NT2/D1 (cell line): ENCODE results near the gene TOMM20.

Experiments used
- DNase-seq: peaks from one replicate; pipeline ENCODE4 v3.0.0-alpha.2; 2011; ENCODE audit warnings: low read depth, low spot score
- H3K27me3 ChIP-seq: 2 replicates; pipeline ENCODE4 v1.6.0; 2011; ENCODE audit warnings: mild to moderate bottlenecking; ENCODE audit not compliant: insufficient read length, insufficient read depth
- H3K36me3 ChIP-seq: 2 replicates; pipeline ENCODE4 v1.6.1; 2011; ENCODE audit warnings: mild to moderate bottlenecking, low read length, mixed read lengths; ENCODE audit not compliant: insufficient read depth, insufficient read length
- H3K4me1 ChIP-seq: 2 replicates; pipeline ENCODE4 v1.5.1; 2011; ENCODE audit not compliant: insufficient read depth, insufficient read length
- H3K4me3 ChIP-seq: 2 replicates; pipeline ENCODE4 v1.5.1; 2011; ENCODE audit warnings: low read depth; ENCODE audit not compliant: insufficient read length
- H3K9ac ChIP-seq: 2 replicates; pipeline ENCODE4 v1.6.0; 2011; ENCODE audit warnings: low read depth; ENCODE audit not compliant: insufficient read length
- H3K9me3 ChIP-seq: 2 replicates; pipeline ENCODE4 v1.5.1; 2011; ENCODE audit warnings: mild to moderate bottlenecking, low read length; ENCODE audit not compliant: insufficient read depth
- SUZ12 ChIP-seq: IDR thresholded peaks from 2 replicates; pipeline ENCODE4 v1.6.1; 2011; ENCODE audit not compliant: insufficient read length, insufficient read depth; ENCODE audit errors: extremely low read depth
- YY1 ChIP-seq: IDR thresholded peaks from 2 replicates; pipeline ENCODE4 v1.6.1; 2011; ENCODE audit not compliant: insufficient read length, insufficient read depth
- ZNF274 ChIP-seq: IDR thresholded peaks from 2 replicates; pipeline ENCODE4 v1.6.1; 2011; ENCODE audit warnings: mild to moderate bottlenecking, low read depth, low read length

Gene TOMM20

GRCh38 chr1:235128456-235129328 is at the start of gene TOMM20:
TSS of gene TOMM20 (minus strand) at chr1:235128837. CDS start at chr1:235128715, 122 bp downstream.
- peak within 1 kb of the TSS; percentile 99 for H3K4me3 ChIP-seq
- H3K36me3 ChIP-seq = peaks cover 68% of the 10 kb centered on the region
- DNase-seq = peak; percentile 99

DNA sequence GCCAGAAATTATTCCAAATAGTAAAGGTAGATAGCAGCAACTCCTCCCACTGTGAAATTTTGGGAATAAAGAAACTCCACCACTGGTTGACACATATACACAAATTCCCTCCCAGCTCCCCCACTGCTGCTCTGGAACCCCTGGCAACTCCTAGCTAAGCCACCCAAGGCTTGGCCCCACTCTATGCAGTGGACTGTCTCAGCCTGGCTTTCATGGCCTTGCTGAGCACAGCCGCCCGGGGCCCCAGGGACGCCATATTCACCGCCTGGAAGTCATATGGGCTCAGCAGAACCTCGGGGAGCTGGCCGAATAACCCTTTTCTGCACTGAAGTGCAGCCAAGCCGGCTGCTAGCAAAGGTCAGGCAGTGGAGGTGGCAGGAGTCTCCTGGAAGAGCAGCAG is 47.8 kb upstream of the TOMM20 start:
- H3K9me3 ChIP-seq = no peaks in the 10 kb centered on the region
- H3K9ac ChIP-seq = no peak overlapping the region
- H3K27me3 ChIP-seq = no peaks in the 10 kb centered on the region
- no peak overlapping the region for H3K4me3 ChIP-seq
- no peaks in the 10 kb centered on the region for H3K4me1 ChIP-seq
- H3K36me3 ChIP-seq = peaks cover 70% of the 10 kb centered on the region
- DNase-seq = no peak
- TF ChIP-seq ZNF274 = no peak
- TF ChIP-seq YY1 = no peak

More at GRCh38 chr1:235128456-235129328, at the start of gene TOMM20:
- peak within 1 kb of the TSS; percentile 99 for H3K9ac ChIP-seq
- no peak for TF ChIP-seq YY1
- TF ChIP-seq SUZ12 = no peak
- no peak for TF ChIP-seq ZNF274
- H3K27me3 ChIP-seq = no peaks in the 10 kb centered on the region
- H3K9me3 ChIP-seq = no peaks in the 10 kb centered on the region
- no peaks in the 10 kb centered on the region for H3K4me1 ChIP-seq

DNA sequence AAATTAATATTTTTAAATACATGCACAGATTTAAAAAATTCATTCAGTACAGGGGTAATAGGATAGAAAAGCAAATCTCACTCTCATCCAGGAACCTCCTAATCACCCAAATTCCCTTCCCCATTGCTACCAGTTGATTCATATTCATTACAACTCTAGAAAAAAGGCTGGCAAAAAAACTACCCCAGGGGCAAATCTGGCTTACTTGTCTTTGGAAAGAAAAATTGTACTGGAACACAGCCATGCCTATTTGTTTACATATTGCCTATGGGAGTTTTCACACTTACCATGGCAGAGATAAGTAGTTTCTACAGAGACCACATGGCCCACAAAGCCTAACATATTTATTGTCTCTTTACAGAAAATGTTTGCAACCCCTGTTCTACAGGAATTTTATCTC is 41.3 kb upstream of the TOMM20 start:
- H3K4me1 ChIP-seq = no peaks in the 10 kb centered on the region
- no peak overlapping the region for H3K4me3 ChIP-seq
- TF ChIP-seq SUZ12 (no peak), ZNF274 (no peak), YY1 (no peak)
- H3K9ac ChIP-seq = no peak overlapping the region
- no peaks in the 10 kb centered on the region for H3K27me3 ChIP-seq
- no peaks in the 10 kb centered on the region for H3K9me3 ChIP-seq
- H3K36me3 ChIP-seq = peaks cover 49% of the 10 kb centered on the region
- DNase-seq = no peak

DNA sequence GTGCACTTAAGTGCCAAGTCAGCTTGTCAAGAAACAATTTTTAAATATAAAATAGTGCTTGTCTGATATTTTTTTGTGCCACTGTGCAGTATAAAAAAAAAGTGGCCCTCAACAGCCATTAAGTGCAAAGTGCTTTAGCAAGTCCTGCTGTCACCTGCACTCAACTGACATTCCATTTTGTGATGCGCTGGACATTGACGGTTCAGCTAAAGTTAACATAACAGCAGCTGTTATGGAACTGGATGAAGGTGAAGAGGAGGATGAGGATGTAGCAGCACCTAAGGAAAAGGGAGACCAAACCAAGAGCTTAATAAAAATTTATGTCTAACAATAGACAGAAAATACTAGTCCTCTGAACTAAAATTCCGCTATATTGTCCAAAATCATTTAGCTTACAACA is 39.7 kb upstream of the TOMM20 start:
- Histone ChIP-seq H3K4me1 (no peaks in the 10 kb centered on the region), H3K27me3 (no peaks in the 10 kb centered on the region), H3K9ac (no peak overlapping the region), H3K9me3 (no peaks in the 10 kb centered on the region), H3K4me3 (no peak overlapping the region), H3K36me3 (peaks cover 41% of the 10 kb centered on the region)
- TF ChIP-seq SUZ12 (no peak), ZNF274 (no peak), YY1 (no peak)
- DNase-seq = no peak

GRCh38 chr1:235161685-235162327 is 33.2 kb upstream of the TOMM20 start:
- H3K9me3 ChIP-seq = no peaks in the 10 kb centered on the region
- no peaks in the 10 kb centered on the region for H3K27me3 ChIP-seq
- H3K4me3 ChIP-seq = peak overlapping the region; percentile 99
- H3K9ac ChIP-seq = peak overlapping the region; percentile 98
- H3K36me3 ChIP-seq = peaks cover 37% of the 10 kb centered on the region
- no peak for DNase-seq
- H3K4me1 ChIP-seq = no peaks in the 10 kb centered on the region
- TF ChIP-seq ZNF274 (no peak), SUZ12 (no peak), YY1 (no peak)

- Histone ChIP-seq H3K27me3 (no peaks in the 10 kb centered on the region), H3K9ac (peak within 1 kb of the TSS; percentile 98), H3K36me3 (peaks cover 44% of the 10 kb centered on the region), H3K4me1 (no peaks in the 10 kb centered on the region), H3K4me3 (peak within 1 kb of the TSS; percentile 99), H3K9me3 (no peaks in the 10 kb centered on the region)
- TF ChIP-seq ZNF274 = no peak
- TF ChIP-seq SUZ12 = no peak
- no peak for TF ChIP-seq YY1
- peak; percentile 93 for DNase-seq
Measured at GRCh38 chr1:235160957-235161684, 32.5 kb upstream of the TOMM20 start, which contains the start of gene RBM34. TSS of gene RBM34 (minus strand) at chr1:235161250. CDS start at chr1:235161226, 24 bp downstream.
